Neuronal stem cell (in vitro differentiated cells): Measurements from ENCODE around the gene KIRREL2.

Experiments
- DNase-seq: peaks from one replicate; pipeline ENCODE4 v3.0.0-alpha.2; 2013; ENCODE audit warnings: low spot score
- H2AFZ ChIP-seq: one replicate; pipeline ENCODE4 v1.6.1; 2013; ENCODE audit warnings: mild to moderate bottlenecking, low read length, inconsistent platforms
- H2AK5ac ChIP-seq: 2 replicates; pipeline ENCODE4 v1.6.1; 2013; ENCODE audit warnings: low read depth, mild to moderate bottlenecking, inconsistent platforms, low read length, moderate library complexity, mixed read lengths
- H2BK120ac ChIP-seq: 2 replicates; pipeline ENCODE4 v1.6.1; 2013; ENCODE audit warnings: low read depth, mild to moderate bottlenecking, inconsistent platforms, low read length, moderate library complexity, mixed read lengths
- H2BK12ac ChIP-seq: one replicate; pipeline ENCODE4 v1.6.1; 2013; ENCODE audit warnings: low read length, inconsistent platforms
- H2BK15ac ChIP-seq: 2 replicates; pipeline ENCODE4 v1.6.1; 2013; ENCODE audit warnings: mild to moderate bottlenecking, low read length, inconsistent platforms, mixed read lengths
- H2BK5ac ChIP-seq: one replicate; pipeline ENCODE4 v1.6.1; 2013; ENCODE audit warnings: inconsistent platforms, mild to moderate bottlenecking, low read length, moderate library complexity
- H3K14ac ChIP-seq: one replicate; pipeline ENCODE4 v1.6.1; 2013; ENCODE audit warnings: low read length, inconsistent platforms
- H3K18ac ChIP-seq: 2 replicates; pipeline ENCODE4 v1.6.1; 2013; ENCODE audit warnings: low read length, inconsistent platforms
- H3K23ac ChIP-seq: 2 replicates; pipeline ENCODE4 v1.6.1; 2013; ENCODE audit warnings: low read depth, mild to moderate bottlenecking, mixed read lengths, low read length, inconsistent platforms; ENCODE audit not compliant: poor library complexity
- H3K27ac ChIP-seq: replicated peaks from 3 replicates; pipeline ENCODE4 v1.5.1; 2013; ENCODE audit warnings: low read length, inconsistent platforms
- H3K27me3 ChIP-seq, 3 experiments: 2 replicates each; pipeline ENCODE4 v1.6.1; 2013; ENCODE audit warnings: low read length in 3 of 3, mild to moderate bottlenecking in 2 of 3, inconsistent platforms in 1 of 3, low read depth in 1 of 3, mixed read lengths in 1 of 3, moderate library complexity in 1 of 3; ENCODE audit not compliant: control insufficient read depth in 3 of 3, insufficient read depth in 3 of 3
- H3K36me3 ChIP-seq, 2 donors: replicated peaks in 1 of 2; 2 replicates each; pipeline ENCODE4 v1.6.1; 2013; ENCODE audit warnings: low read length in 2 of 2; ENCODE audit not compliant: control insufficient read depth in 2 of 2, insufficient read depth in 2 of 2
- H3K4ac ChIP-seq: 2 replicates; pipeline ENCODE4 v1.6.1; 2013; ENCODE audit warnings: inconsistent platforms, mild to moderate bottlenecking, low read length, moderate library complexity
- H3K4me1 ChIP-seq, 2 donors: 1 replicate in 1 of 2; 2 replicates in 1 of 2; pipeline ENCODE4 v1.6.1; 2013; ENCODE audit warnings: low read length in 2 of 2, low read depth in 1 of 2; ENCODE audit not compliant: control insufficient read depth in 2 of 2, insufficient read depth in 1 of 2
- H3K4me2 ChIP-seq: one replicate; pipeline ENCODE4 v1.6.1; 2013; ENCODE audit warnings: mild to moderate bottlenecking, low read length, inconsistent platforms; ENCODE audit not compliant: insufficient read depth, poor library complexity, severe bottlenecking
- H3K4me3 ChIP-seq, 2 donors: 2 replicates each; pipeline ENCODE4 v1.5.1; 2013; ENCODE audit warnings: low read length in 2 of 2, mild to moderate bottlenecking in 2 of 2, inconsistent platforms in 1 of 2, moderate library complexity in 1 of 2
- H3K79me1 ChIP-seq: one replicate; pipeline ENCODE4 v1.6.1; 2013; ENCODE audit warnings: low read depth, mild to moderate bottlenecking, inconsistent platforms, low read length, moderate library complexity
- H3K9ac ChIP-seq: one replicate; pipeline ENCODE4 v1.6.1; 2013; ENCODE audit warnings: mild to moderate bottlenecking, low read depth, low read length, inconsistent platforms; ENCODE audit not compliant: poor library complexity
- H3K9me3 ChIP-seq, 2 donors: replicated peaks in 1 of 2; 2 replicates each; pipeline versions ENCODE3 to v1.6.1; 2013; ENCODE audit warnings: low read length in 2 of 2, mild to moderate bottlenecking in 2 of 2, inconsistent platforms in 1 of 2, low read depth in 1 of 2, mixed read lengths in 1 of 2, moderate library complexity in 1 of 2; ENCODE audit not compliant: control insufficient read depth in 2 of 2, insufficient read depth in 1 of 2
- H4K8ac ChIP-seq: one replicate; pipeline ENCODE4 v1.6.1; 2013; ENCODE audit warnings: low read depth, mild to moderate bottlenecking, inconsistent platforms, low read length, moderate library complexity
- H4K91ac ChIP-seq: one replicate; pipeline ENCODE4 v1.6.1; 2013; ENCODE audit warnings: low read length, low read depth, mild to moderate bottlenecking, inconsistent platforms; ENCODE audit not compliant: poor library complexity
- WGBS, 2 donors: extraction: QIAGEN DNeasy Blood & Tissue Kit; methylation state at CpG; one replicate each; pipeline ENCODE4 v1.1.7; 2013; ENCODE audit warnings: missing lambda C conversion rate in 2 of 2, mixed read lengths in 1 of 2; ENCODE audit not compliant: insufficient read length in 2 of 2, insufficient replicate concordance in 1 of 2; ENCODE audit errors: extremely low coverage in 2 of 2; 5-methylcytosine and 5-hydroxymethylcytosine counted together

Gene KIRREL2

GRCh38 chr19:35887197-35887596 is 30.5 kb downstream of the KIRREL2 start:
- Histone ChIP-seq H3K4me2 (no peak overlapping the region), H2BK5ac (no peak overlapping the region), H2BK15ac (no peak overlapping the region), H3K36me3 (peaks cover 12 to 21% of the 10 kb centered on the region in 2 donors), H3K14ac (no peak overlapping the region), H3K27ac (no peak overlapping the region), H4K91ac (no peak overlapping the region), H3K27me3 (no peaks in the 10 kb centered on the region), H3K18ac (no peak overlapping the region), H2AFZ (no peak overlapping the region), H3K79me1 (no peaks in the 10 kb centered on the region), H3K9ac (no peak overlapping the region), H3K4me3 (no peak overlapping the region), H3K23ac (no peak overlapping the region), H3K4ac (no peak overlapping the region), H4K8ac (no peak overlapping the region), H2BK120ac (no peak overlapping the region), H3K9me3 (no peaks in the 10 kb centered on the region), H2BK12ac (no peak overlapping the region), H2AK5ac (no peak overlapping the region), H3K4me1 (no peaks in the 10 kb centered on the region)
- no CpG with 5 or more reads among the region's 5 CpGs for WGBS, 2 donors
- no peak for DNase-seq

- no peaks in the 10 kb centered on the region for H3K4me1 ChIP-seq
- no peak overlapping the region for H3K4me3 ChIP-seq
- no peak overlapping the region for H2AFZ ChIP-seq
- no peak overlapping the region for H2BK12ac ChIP-seq
- H2BK15ac ChIP-seq = no peak overlapping the region
- H3K18ac ChIP-seq = no peak overlapping the region
- no peak overlapping the region for H3K9ac ChIP-seq
- H3K9me3 ChIP-seq = no peaks in the 10 kb centered on the region
- H2BK5ac ChIP-seq = no peak overlapping the region
- H3K36me3 ChIP-seq = peaks cover 12 to 25% of the 10 kb centered on the region in 2 donors
- H2BK120ac ChIP-seq = no peak overlapping the region
- H3K79me1 ChIP-seq = no peaks in the 10 kb centered on the region
- H4K91ac ChIP-seq = no peak overlapping the region
- no peak for DNase-seq
- H3K23ac ChIP-seq = no peak overlapping the region
- no peak overlapping the region for H3K4ac ChIP-seq
- no peak overlapping the region for H3K14ac ChIP-seq
- no peak overlapping the region for H3K4me2 ChIP-seq
- no peak overlapping the region for H4K8ac ChIP-seq
- H3K27ac ChIP-seq = no peak overlapping the region
- H2AK5ac ChIP-seq = no peak overlapping the region
- H3K27me3 ChIP-seq = no peaks in the 10 kb centered on the region
- whole genome bisulfite sequencing, 2 donors = no CpG with 5 or more reads among the region's 9 CpGs
These were observed 31.7 kb downstream of the KIRREL2 start for GRCh38 chr19:35888398-35888797.

GRCh38 chr19:35889370-35890112 is 32.8 kb downstream of the KIRREL2 start:
- Histone ChIP-seq H2BK15ac (no peak overlapping the region), H3K9me3 (no peaks in the 10 kb centered on the region), H3K27ac (no peak overlapping the region), H3K4ac (no peak overlapping the region), H2BK12ac (no peak overlapping the region), H3K79me1 (no peaks in the 10 kb centered on the region), H3K36me3 (peaks cover 12 to 29% of the 10 kb centered on the region in 2 donors), H3K23ac (no peak overlapping the region), H3K4me1 (no peaks in the 10 kb centered on the region), H3K27me3 (no peaks in the 10 kb centered on the region), H2AK5ac (no peak overlapping the region), H3K18ac (no peak overlapping the region), H3K4me2 (no peak overlapping the region), H4K91ac (no peak overlapping the region), H2AFZ (no peak overlapping the region), H3K4me3 (no peak overlapping the region), H3K9ac (no peak overlapping the region), H4K8ac (no peak overlapping the region), H2BK120ac (no peak overlapping the region), H3K14ac (no peak overlapping the region), H2BK5ac (no peak overlapping the region)
- no CpG with 5 or more reads among the region's 18 CpGs for WGBS, 2 donors
- DNase-seq = no peak

GRCh38 chr19:35890113-35890650 is 33.5 kb downstream of the KIRREL2 start:
- no peak overlapping the region for H3K4me3 ChIP-seq
- DNase-seq = no peak
- no peak overlapping the region for H2BK12ac ChIP-seq
- no peak overlapping the region for H3K27ac ChIP-seq
- no peak overlapping the region for H4K8ac ChIP-seq
- no peaks in the 10 kb centered on the region for H3K4me1 ChIP-seq
- H2AK5ac ChIP-seq = no peak overlapping the region
- H2BK120ac ChIP-seq = no peak overlapping the region
- no peak overlapping the region for H4K91ac ChIP-seq
- peaks cover 12 to 32% of the 10 kb centered on the region in 2 donors for H3K36me3 ChIP-seq
- no peak overlapping the region for H2AFZ ChIP-seq
- H3K23ac ChIP-seq = no peak overlapping the region
- H2BK5ac ChIP-seq = no peak overlapping the region
- no peak overlapping the region for H3K4ac ChIP-seq
- H3K9me3 ChIP-seq = no peaks in the 10 kb centered on the region
- H3K27me3 ChIP-seq = no peaks in the 10 kb centered on the region
- no peaks in the 10 kb centered on the region for H3K79me1 ChIP-seq
- WGBS, 2 donors = no CpG with 5 or more reads among the region's 13 CpGs
- no peak overlapping the region for H2BK15ac ChIP-seq
- H3K14ac ChIP-seq = no peak overlapping the region
- no peak overlapping the region for H3K4me2 ChIP-seq
- no peak overlapping the region for H3K9ac ChIP-seq
- no peak overlapping the region for H3K18ac ChIP-seq
